OCI-LY3 (cell line): ENCODE measurements around the gene ARHGAP6.
A peak's percentile ranks its signal among the peaks of the same experiment; 100 is the strongest.

ENCODE experiments used
- H2AFZ ChIP-seq: fragments of 200-600, 300-600 bp; shearing (Covaris generic); 2 replicates; pipeline ENCODE4 v1.6.0; 2014; ENCODE audit warnings: antibody characterized with exemption, low read depth, low read length
- H3K27ac ChIP-seq: fragments of 200-600, 300-600 bp; sonication (generic); 2 replicates; pipeline ENCODE4 v1.5.1; 2014; ENCODE audit warnings: mild to moderate bottlenecking, low read length, moderate library complexity, mixed read lengths
- H3K27me3 ChIP-seq: fragments of 200-600, 300-600 bp; sonication (generic); 2 replicates; pipeline ENCODE4 v1.6.1; 2014; ENCODE audit warnings: low read depth, low read length, mixed read lengths
- H3K36me3 ChIP-seq: fragments of 200-600, 300-600 bp; sonication (generic); replicated peaks from 2 replicates; pipeline ENCODE3; 2014; ENCODE audit warnings: low read depth, low read length, mixed read lengths
- H3K4me1 ChIP-seq: fragments of 300-600, 200-600 bp; sonication (generic); 2 replicates; pipeline ENCODE4 v1.6.1; 2014; ENCODE audit warnings: low read length, mixed read lengths
- H3K4me2 ChIP-seq: fragments of 200-600, 300-600 bp; sonication (generic); 2 replicates; pipeline ENCODE4 v1.6.1; 2014; ENCODE audit warnings: low read length, mixed read lengths
- H3K4me3 ChIP-seq: fragments of 300-600, 200-600 bp; sonication (generic); 2 replicates; pipeline ENCODE4 v1.5.1; 2014; ENCODE audit warnings: antibody characterized with exemption, mild to moderate bottlenecking, low read length, moderate library complexity
- H3K79me2 ChIP-seq: fragments of 300-600, 200-600 bp; shearing (Covaris generic); 2 replicates; pipeline ENCODE4 v1.6.1; 2014; ENCODE audit warnings: mild to moderate bottlenecking, low read length, mixed read lengths
- H3K9ac ChIP-seq: fragments of 300-600, 200-600 bp; shearing (Covaris generic); 2 replicates; pipeline ENCODE4 v1.6.0; 2014; ENCODE audit warnings: mild to moderate bottlenecking, low read length, moderate library complexity
- H3K9me3 ChIP-seq: fragments of 200-600, 300-600 bp; shearing (Covaris generic); 2 replicates; pipeline ENCODE4 v1.6.1; 2014; ENCODE audit warnings: low read length, mixed read lengths; ENCODE audit not compliant: insufficient read depth
- H4K20me1 ChIP-seq: fragments of 200-600, 300-600 bp; sonication (generic); 2 replicates; pipeline ENCODE4 v1.6.1; 2016; ENCODE audit warnings: low read length, mixed read lengths; ENCODE audit not compliant: insufficient read depth
- EZH2phosphoT487 ChIP-seq: fragments of 200-600 bp; shearing (Covaris generic); IDR thresholded peaks from 2 replicates; pipeline ENCODE4 v1.6.1; 2018; ENCODE audit warnings: antibody characterized with exemption, mixed run types, low read depth
- TF ChIP-seq, protein P1 (sequence below): fragments of 200-600, 300-600 bp; sonication (generic); IDR thresholded peaks from 2 replicates; pipeline ENCODE4 v1.5.1; 2014; ENCODE audit warnings: antibody characterized with exemption, low read length, low read depth

Gene ARHGAP6

DNA sequence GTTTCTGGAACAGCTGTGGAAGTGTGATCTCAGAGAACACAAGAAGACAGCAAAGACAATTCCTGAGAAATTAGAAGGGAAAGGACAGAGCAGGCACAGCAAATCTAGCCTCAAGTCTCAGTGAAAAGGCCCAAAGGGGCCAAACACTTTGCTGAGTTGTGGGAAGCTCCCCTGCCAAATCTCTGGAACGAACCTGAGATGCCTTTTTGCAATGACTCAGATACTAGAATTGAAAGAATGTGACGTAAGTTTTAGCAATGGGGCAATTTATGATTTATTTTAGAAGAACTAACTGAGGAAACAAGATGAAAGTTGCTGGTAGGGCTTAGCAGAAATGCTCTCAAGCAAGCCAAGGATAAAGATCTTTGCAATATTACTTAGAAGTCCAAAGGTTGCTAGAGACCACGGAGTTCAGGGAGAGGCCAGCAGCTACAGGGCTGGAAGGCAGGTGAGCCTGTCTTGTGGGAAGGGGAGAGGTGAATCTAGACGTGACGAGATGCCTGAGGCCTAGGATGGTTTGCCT, 279.7 kb downstream of the ARHGAP6 start:
- Histone ChIP-seq H3K9me3 (no peaks in the 10 kb centered on the region), H3K27me3 (no peaks in the 10 kb centered on the region), H3K4me1 (peaks cover 8% of the 10 kb centered on the region; the same call in 1 of the 2 replicates), H3K36me3 (no peaks in the 10 kb centered on the region), H4K20me1 (no peaks in the 10 kb centered on the region), H3K27ac (no peak overlapping the region), H3K4me2 (no peak overlapping the region), H3K4me3 (no peak overlapping the region), H2AFZ (no peak overlapping the region), H3K9ac (no peak overlapping the region), H3K79me2 (no peaks in the 10 kb centered on the region)
- TF ChIP-seq, protein P1, sequence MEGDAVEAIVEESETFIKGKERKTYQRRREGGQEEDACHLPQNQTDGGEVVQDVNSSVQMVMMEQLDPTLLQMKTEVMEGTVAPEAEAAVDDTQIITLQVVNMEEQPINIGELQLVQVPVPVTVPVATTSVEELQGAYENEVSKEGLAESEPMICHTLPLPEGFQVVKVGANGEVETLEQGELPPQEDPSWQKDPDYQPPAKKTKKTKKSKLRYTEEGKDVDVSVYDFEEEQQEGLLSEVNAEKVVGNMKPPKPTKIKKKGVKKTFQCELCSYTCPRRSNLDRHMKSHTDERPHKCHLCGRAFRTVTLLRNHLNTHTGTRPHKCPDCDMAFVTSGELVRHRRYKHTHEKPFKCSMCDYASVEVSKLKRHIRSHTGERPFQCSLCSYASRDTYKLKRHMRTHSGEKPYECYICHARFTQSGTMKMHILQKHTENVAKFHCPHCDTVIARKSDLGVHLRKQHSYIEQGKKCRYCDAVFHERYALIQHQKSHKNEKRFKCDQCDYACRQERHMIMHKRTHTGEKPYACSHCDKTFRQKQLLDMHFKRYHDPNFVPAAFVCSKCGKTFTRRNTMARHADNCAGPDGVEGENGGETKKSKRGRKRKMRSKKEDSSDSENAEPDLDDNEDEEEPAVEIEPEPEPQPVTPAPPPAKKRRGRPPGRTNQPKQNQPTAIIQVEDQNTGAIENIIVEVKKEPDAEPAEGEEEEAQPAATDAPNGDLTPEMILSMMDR = no peak
- no peak for TF ChIP-seq EZH2phosphoT487

DNA sequence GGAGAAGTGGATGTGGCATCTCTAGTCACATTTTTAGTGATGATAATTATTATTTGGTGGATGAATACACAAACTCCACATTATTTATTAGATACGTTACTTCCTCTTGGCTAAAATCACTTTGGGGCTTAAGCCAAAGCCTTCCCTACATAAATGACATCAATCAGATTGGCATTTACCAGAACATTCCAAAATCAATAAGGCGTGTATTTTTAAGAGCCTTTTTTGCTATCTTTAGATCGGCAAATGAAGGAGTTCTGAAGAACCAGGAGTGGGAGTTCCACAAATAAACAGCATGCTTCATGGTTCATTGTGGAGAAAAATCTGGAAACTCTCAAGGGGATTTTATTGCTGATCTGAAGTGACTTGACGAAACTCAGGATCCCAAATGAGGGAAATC, 282.8 kb downstream of the ARHGAP6 start:
- H3K4me1 ChIP-seq = peaks cover 8% of the 10 kb centered on the region; the same call in 1 of the 2 replicates
- H3K27me3 ChIP-seq = no peaks in the 10 kb centered on the region
- H3K27ac ChIP-seq = no peak overlapping the region
- H3K9ac ChIP-seq = no peak overlapping the region
- H3K9me3 ChIP-seq = no peaks in the 10 kb centered on the region
- H3K4me2 ChIP-seq = no peak overlapping the region
- H3K36me3 ChIP-seq = no peaks in the 10 kb centered on the region
- no peak overlapping the region for H2AFZ ChIP-seq
- H3K4me3 ChIP-seq = no peak overlapping the region
- TF ChIP-seq, protein P1 = no peak
- TF ChIP-seq EZH2phosphoT487 = no peak
- H3K79me2 ChIP-seq = no peaks in the 10 kb centered on the region
- H4K20me1 ChIP-seq = no peaks in the 10 kb centered on the region

DNA sequence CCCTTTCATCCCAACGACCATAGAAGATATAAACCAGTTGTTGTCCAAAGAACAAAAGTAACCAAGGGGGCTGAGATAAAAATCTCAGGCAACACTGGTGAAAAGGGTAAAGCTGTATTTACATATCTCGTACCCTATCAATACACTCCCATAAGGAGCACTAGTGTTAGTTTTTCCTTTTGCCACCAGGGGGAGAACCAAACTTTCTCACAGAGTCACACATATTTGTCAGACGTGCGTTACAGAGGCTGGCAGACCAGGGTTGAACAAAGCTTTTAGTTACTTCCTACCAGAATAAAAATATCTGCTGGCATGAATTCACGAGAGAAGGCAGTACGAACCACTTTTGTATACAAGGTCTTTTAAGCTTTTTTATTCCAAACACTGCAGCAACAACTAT, 284.3 kb downstream of the ARHGAP6 start:
- Histone ChIP-seq H3K9ac (peak overlapping the region; percentile 35; the same call in 1 of the 2 replicates), H3K4me2 (peak overlapping the region; percentile 67), H3K27me3 (no peaks in the 10 kb centered on the region), H3K9me3 (no peaks in the 10 kb centered on the region), H2AFZ (peak overlapping the region; percentile 74), H4K20me1 (no peaks in the 10 kb centered on the region), H3K36me3 (no peaks in the 10 kb centered on the region), H3K79me2 (no peaks in the 10 kb centered on the region), H3K4me1 (peaks cover 8% of the 10 kb centered on the region; the same call in 1 of the 2 replicates), H3K4me3 (peak overlapping the region; percentile 61), H3K27ac (no peak overlapping the region)
- TF ChIP-seq EZH2phosphoT487 = no peak
- TF ChIP-seq, protein P1 = peak; percentile 59

DNA sequence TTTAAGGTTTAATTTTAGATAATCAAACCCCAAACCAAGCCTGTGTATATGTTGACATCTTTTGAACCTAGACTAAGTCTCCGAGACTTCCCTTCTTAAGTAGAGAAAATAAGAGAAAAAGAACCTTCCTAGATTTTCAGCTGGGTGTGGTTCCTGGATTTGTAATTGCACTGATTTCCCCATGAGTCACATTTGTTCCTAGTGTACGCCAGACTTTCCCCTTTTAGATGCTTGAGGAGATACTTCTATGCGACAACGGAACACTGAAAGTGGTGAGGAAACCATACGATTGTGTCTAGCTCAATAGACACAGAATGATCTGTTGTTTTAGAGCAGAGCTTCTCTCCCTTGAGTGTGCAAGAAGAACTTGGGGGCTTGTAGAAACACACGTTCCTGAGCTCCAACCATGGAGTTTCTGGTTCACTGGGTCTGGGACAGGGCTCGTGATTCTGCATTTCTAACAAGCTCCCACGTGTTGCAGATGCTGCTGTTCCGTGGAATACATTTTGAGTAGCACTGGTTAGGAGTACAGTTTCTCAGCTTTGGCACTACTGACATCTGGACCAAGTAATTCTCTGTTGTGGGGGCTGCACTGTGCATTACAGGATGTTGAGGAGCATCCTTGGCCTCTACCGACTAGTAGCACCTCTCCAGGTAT, 285.4 kb downstream of the ARHGAP6 start:
- no peak overlapping the region for H3K4me3 ChIP-seq
- no peak overlapping the region for H2AFZ ChIP-seq
- no peaks in the 10 kb centered on the region for H4K20me1 ChIP-seq
- no peak overlapping the region for H3K4me2 ChIP-seq
- no peaks in the 10 kb centered on the region for H3K9me3 ChIP-seq
- no peaks in the 10 kb centered on the region for H3K27me3 ChIP-seq
- H3K36me3 ChIP-seq = no peaks in the 10 kb centered on the region
- TF ChIP-seq, protein P1 = no peak
- TF ChIP-seq EZH2phosphoT487 = no peak
- H3K9ac ChIP-seq = no peak overlapping the region
- no peaks in the 10 kb centered on the region for H3K79me2 ChIP-seq
- no peak overlapping the region for H3K27ac ChIP-seq
- H3K4me1 ChIP-seq = peaks cover 3% of the 10 kb centered on the region; the same call in 1 of the 2 replicates
